HEK293 (cell line): Measurements from ENCODE around the gene DAGLB.

ENCODE experiments used
- BCL11A ChIP-seq: fragments of 450-650 bp; formaldehyde crosslinking; IDR thresholded peaks from 2 replicates; pipeline ENCODE4 v1.5.1; 2016; ENCODE audit warnings: low read depth, missing biosample characterization, missing genetic modification characterization
- CTCF ChIP-seq: fragments of 450-650 bp; formaldehyde crosslinking; IDR thresholded peaks from 2 replicates; pipeline ENCODE4 v1.5.1; 2016; ENCODE audit warnings: missing biosample characterization, missing genetic modification characterization
- EGR2 ChIP-seq: fragments of 450-650 bp; formaldehyde crosslinking; IDR thresholded peaks from 2 replicates; pipeline ENCODE4 v1.5.1; 2016; ENCODE audit warnings: low read depth, missing biosample characterization, missing genetic modification characterization
- IKZF3 ChIP-seq: fragments of 450-650 bp; IDR thresholded peaks from 2 replicates; pipeline ENCODE4 v1.5.0; 2018; ENCODE audit warnings: missing biosample characterization, mild to moderate bottlenecking, missing genetic modification characterization, moderate library complexity
- PRDM10 ChIP-seq: fragments of 450-650 bp; formaldehyde crosslinking; IDR thresholded peaks from 2 replicates; pipeline ENCODE4 v1.5.1; 2016; ENCODE audit warnings: missing biosample characterization, missing genetic modification characterization
- YY1 ChIP-seq: fragments of 450-650 bp; formaldehyde crosslinking; IDR thresholded peaks from 2 replicates; pipeline ENCODE4 v1.5.1; 2018; ENCODE audit warnings: missing biosample characterization, missing genetic modification characterization
- ZBTB20 ChIP-seq: fragments of 450-650 bp; formaldehyde crosslinking; IDR thresholded peaks from 2 replicates; pipeline ENCODE4 v1.5.1; 2016; ENCODE audit warnings: missing biosample characterization, missing genetic modification characterization
- ZNF146 ChIP-seq: fragments of 450-650 bp; formaldehyde crosslinking; IDR thresholded peaks from 2 replicates; pipeline ENCODE4 v1.5.1; 2016; ENCODE audit warnings: missing biosample characterization, missing genetic modification characterization
- ZNF174 ChIP-seq: fragments of 450-650 bp; formaldehyde crosslinking; IDR thresholded peaks from 2 replicates; pipeline ENCODE4 v1.5.0; 2017; ENCODE audit warnings: missing biosample characterization, mild to moderate bottlenecking, missing genetic modification characterization
- ZNF292 ChIP-seq: fragments of 450-650 bp; formaldehyde crosslinking; IDR thresholded peaks from 2 replicates; pipeline ENCODE4 v1.5.1; 2016; ENCODE audit warnings: low read depth, missing biosample characterization, missing genetic modification characterization, borderline replicate concordance
- ZNF362 ChIP-seq: fragments of 450-650 bp; formaldehyde crosslinking; IDR thresholded peaks from 2 replicates; pipeline ENCODE4 v1.5.1; 2016; ENCODE audit warnings: missing biosample characterization, missing genetic modification characterization
- ZNF654 ChIP-seq: fragments of 450-650 bp; formaldehyde crosslinking; IDR thresholded peaks from 2 replicates; pipeline ENCODE4 v1.5.1; 2016; ENCODE audit warnings: low read depth, missing biosample characterization, missing genetic modification characterization
- TF ChIP-seq, protein P1 (sequence below): fragments of 450-650 bp; IDR thresholded peaks from 2 replicates; pipeline ENCODE4 v1.5.1; 2018; ENCODE audit warnings: missing biosample characterization, mild to moderate bottlenecking, missing genetic modification characterization
- TF ChIP-seq, protein P2 (sequence below): fragments of 450-650 bp; formaldehyde crosslinking; IDR thresholded peaks from 2 replicates; pipeline ENCODE4 v1.5.1; 2016; ENCODE audit warnings: missing biosample characterization, missing genetic modification characterization

GRCh38 chr7:6446838-6447580 is 745 bp downstream of the DAGLB start:
- TF ChIP-seq ZBTB20 (tag by site-specific recombination): 0 out of 2 replicates have a peak, but pooled peaks have one; percentile 36
- TF ChIP-seq PRDM10: peak; percentile 56
- no peak for TF ChIP-seq CTCF (tag by site-specific recombination)
- no peak for TF ChIP-seq EGR2
- TF ChIP-seq BCL11A: no peak
- TF ChIP-seq ZNF146 (tag by site-specific recombination): no peak
- peak; percentile 74; the same call in 1 of the 2 replicates for TF ChIP-seq IKZF3 (tag by site-specific recombination)
- no peak for TF ChIP-seq ZNF174
- TF ChIP-seq ZNF292: no peak
- no peak for TF ChIP-seq ZNF362
- TF ChIP-seq, protein P1, sequence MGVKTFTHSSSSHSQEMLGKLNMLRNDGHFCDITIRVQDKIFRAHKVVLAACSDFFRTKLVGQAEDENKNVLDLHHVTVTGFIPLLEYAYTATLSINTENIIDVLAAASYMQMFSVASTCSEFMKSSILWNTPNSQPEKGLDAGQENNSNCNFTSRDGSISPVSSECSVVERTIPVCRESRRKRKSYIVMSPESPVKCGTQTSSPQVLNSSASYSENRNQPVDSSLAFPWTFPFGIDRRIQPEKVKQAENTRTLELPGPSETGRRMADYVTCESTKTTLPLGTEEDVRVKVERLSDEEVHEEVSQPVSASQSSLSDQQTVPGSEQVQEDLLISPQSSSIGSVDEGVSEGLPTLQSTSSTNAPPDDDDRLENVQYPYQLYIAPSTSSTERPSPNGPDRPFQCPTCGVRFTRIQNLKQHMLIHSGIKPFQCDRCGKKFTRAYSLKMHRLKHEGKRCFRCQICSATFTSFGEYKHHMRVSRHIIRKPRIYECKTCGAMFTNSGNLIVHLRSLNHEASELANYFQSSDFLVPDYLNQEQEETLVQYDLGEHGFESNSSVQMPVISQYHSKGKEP: no peak
- TF ChIP-seq, protein P2, sequence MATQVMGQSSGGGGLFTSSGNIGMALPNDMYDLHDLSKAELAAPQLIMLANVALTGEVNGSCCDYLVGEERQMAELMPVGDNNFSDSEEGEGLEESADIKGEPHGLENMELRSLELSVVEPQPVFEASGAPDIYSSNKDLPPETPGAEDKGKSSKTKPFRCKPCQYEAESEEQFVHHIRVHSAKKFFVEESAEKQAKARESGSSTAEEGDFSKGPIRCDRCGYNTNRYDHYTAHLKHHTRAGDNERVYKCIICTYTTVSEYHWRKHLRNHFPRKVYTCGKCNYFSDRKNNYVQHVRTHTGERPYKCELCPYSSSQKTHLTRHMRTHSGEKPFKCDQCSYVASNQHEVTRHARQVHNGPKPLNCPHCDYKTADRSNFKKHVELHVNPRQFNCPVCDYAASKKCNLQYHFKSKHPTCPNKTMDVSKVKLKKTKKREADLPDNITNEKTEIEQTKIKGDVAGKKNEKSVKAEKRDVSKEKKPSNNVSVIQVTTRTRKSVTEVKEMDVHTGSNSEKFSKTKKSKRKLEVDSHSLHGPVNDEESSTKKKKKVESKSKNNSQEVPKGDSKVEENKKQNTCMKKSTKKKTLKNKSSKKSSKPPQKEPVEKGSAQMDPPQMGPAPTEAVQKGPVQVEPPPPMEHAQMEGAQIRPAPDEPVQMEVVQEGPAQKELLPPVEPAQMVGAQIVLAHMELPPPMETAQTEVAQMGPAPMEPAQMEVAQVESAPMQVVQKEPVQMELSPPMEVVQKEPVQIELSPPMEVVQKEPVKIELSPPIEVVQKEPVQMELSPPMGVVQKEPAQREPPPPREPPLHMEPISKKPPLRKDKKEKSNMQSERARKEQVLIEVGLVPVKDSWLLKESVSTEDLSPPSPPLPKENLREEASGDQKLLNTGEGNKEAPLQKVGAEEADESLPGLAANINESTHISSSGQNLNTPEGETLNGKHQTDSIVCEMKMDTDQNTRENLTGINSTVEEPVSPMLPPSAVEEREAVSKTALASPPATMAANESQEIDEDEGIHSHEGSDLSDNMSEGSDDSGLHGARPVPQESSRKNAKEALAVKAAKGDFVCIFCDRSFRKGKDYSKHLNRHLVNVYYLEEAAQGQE: no peak
- no peak for TF ChIP-seq ZNF654
- TF ChIP-seq YY1: no peak
